MM.1S (cell line): ENCODE measurements around the gene ATG10.

Experiments
- DNase-seq: peaks from one replicate; pipeline ENCODE4 v3.0.0-alpha.2; 2015
- H2AFZ ChIP-seq: fragments of 300-600 bp; sonication (generic); 2 replicates; pipeline ENCODE4 v1.6.0; 2016; ENCODE audit warnings: antibody characterized with exemption, low read length
- H3F3A ChIP-seq: fragments of 300-600 bp; sonication (generic); 2 replicates; pipeline ENCODE4 v1.6.1; 2016; ENCODE audit warnings: mild to moderate bottlenecking, antibody characterized with exemption, low read length, moderate library complexity, mixed read lengths; ENCODE audit not compliant: insufficient read depth
- H3K27ac ChIP-seq: fragments of 300-600 bp; sonication (generic); 2 replicates; pipeline ENCODE4 v1.5.1; 2016; ENCODE audit warnings: mild to moderate bottlenecking, low read length
- H3K27me3 ChIP-seq: fragments of 300-600 bp; sonication (generic); replicated peaks from 2 replicates; pipeline ENCODE4 v1.6.0; 2016; ENCODE audit warnings: low read length; ENCODE audit not compliant: insufficient read depth
- H3K36me3 ChIP-seq: fragments of 300-600 bp; sonication (generic); replicated peaks from 2 replicates; pipeline ENCODE4 v1.6.1; 2016; ENCODE audit warnings: mild to moderate bottlenecking, low read length, mixed read lengths; ENCODE audit not compliant: insufficient read depth
- H3K4me1 ChIP-seq: fragments of 300-600 bp; sonication (generic); 2 replicates; pipeline ENCODE4 v1.6.1; 2016; ENCODE audit warnings: low read length, mixed read lengths
- H3K4me2 ChIP-seq: fragments of 300-600 bp; sonication (generic); 2 replicates; pipeline ENCODE4 v1.6.0; 2016; ENCODE audit warnings: low read depth, low read length
- H3K4me3 ChIP-seq: fragments of 300-600 bp; sonication (generic); 2 replicates; pipeline ENCODE4 v1.5.1; 2016; ENCODE audit warnings: low read length, mixed read lengths
- H3K79me2 ChIP-seq: fragments of 300-600 bp; sonication (generic); 2 replicates; pipeline ENCODE4 v1.6.1; 2016; ENCODE audit warnings: mixed run types, low read length, mixed read lengths
- H3K9ac ChIP-seq: fragments of 300-600 bp; sonication (generic); 2 replicates; pipeline ENCODE4 v1.6.1; 2016; ENCODE audit warnings: low read length, mixed read lengths
- H3K9me2 ChIP-seq: fragments of 300-600 bp; sonication (generic); replicated peaks from 2 replicates; pipeline ENCODE4 v1.6.1; 2016; ENCODE audit warnings: mild to moderate bottlenecking, low read length, mixed read lengths; ENCODE audit not compliant: insufficient read depth
- H3K9me3 ChIP-seq: fragments of 300-600 bp; sonication (generic); replicated peaks from 2 replicates; pipeline ENCODE4 v1.6.1; 2016; ENCODE audit warnings: mild to moderate bottlenecking, low read length, mixed read lengths; ENCODE audit not compliant: insufficient read depth
- H4K20me1 ChIP-seq: fragments of 300-600 bp; sonication (generic); 2 replicates; pipeline ENCODE4 v1.6.1; 2016; ENCODE audit warnings: mild to moderate bottlenecking, low read length, moderate library complexity, mixed read lengths; ENCODE audit not compliant: insufficient read depth
- CTCF ChIP-seq: fragments of 300-600 bp; sonication (generic); IDR thresholded peaks from 2 replicates; pipeline ENCODE4 v1.5.1; 2016; ENCODE audit warnings: antibody characterized with exemption, low read length, mixed read lengths
- EZH2 ChIP-seq: fragments of 300-600 bp; sonication (generic); optimal IDR thresholded peaks from 2 replicates; pipeline ENCODE3; 2017; ENCODE audit warnings: low read depth, mild to moderate bottlenecking, antibody characterized with exemption, low read length, mixed read lengths
- EZH2phosphoT487 ChIP-seq: fragments of 300-600 bp; sonication (generic); IDR thresholded peaks from 2 replicates; pipeline ENCODE4 v1.6.1; 2018; ENCODE audit warnings: antibody characterized with exemption, low read length

ATG10 gene

DNA sequence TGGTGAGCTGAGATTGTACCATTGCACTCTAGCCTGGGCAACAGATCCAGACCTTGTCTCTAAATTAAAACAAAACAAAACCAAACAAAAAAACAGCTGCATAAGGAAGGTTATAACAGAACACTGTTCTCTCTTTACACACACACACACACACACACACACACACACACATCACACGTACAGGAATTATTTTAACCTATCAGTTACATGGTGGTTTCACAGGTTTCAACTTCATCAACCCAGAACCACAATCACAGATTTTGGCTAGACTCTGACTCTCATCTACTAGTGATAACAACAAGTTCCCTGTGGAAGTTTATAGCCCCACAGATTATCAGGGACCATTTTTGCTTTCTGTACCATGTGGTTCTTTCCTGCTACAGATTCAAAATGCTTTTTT lies 246.1 kb downstream of the ATG10 start:
- Histone ChIP-seq H3K4me3 (no peak overlapping the region), H3K9me3 (no peaks in the 10 kb centered on the region), H2AFZ (no peak overlapping the region), H3K79me2 (no peaks in the 10 kb centered on the region), H3K36me3 (no peaks in the 10 kb centered on the region), H3F3A (no peaks in the 10 kb centered on the region), H3K4me2 (no peak overlapping the region), H3K9me2 (no peaks in the 10 kb centered on the region), H3K27me3 (no peaks in the 10 kb centered on the region), H3K4me1 (no peaks in the 10 kb centered on the region), H3K27ac (no peak overlapping the region), H4K20me1 (no peaks in the 10 kb centered on the region), H3K9ac (no peak overlapping the region)
- DNase-seq: no peak
- TF ChIP-seq EZH2phosphoT487 (no peak), EZH2 (no peak), CTCF (no peak)

- Histone ChIP-seq H3K27me3 (no peaks in the 10 kb centered on the region), H3K4me3 (no peak overlapping the region), H2AFZ (no peak overlapping the region), H4K20me1 (no peaks in the 10 kb centered on the region), H3K4me1 (no peaks in the 10 kb centered on the region), H3K4me2 (no peak overlapping the region), H3F3A (no peaks in the 10 kb centered on the region), H3K27ac (no peak overlapping the region), H3K36me3 (no peaks in the 10 kb centered on the region), H3K9me3 (no peaks in the 10 kb centered on the region), H3K9me2 (no peaks in the 10 kb centered on the region), H3K9ac (no peak overlapping the region), H3K79me2 (no peaks in the 10 kb centered on the region)
- DNase-seq: no peak
- no peak for TF ChIP-seq EZH2phosphoT487
- TF ChIP-seq EZH2: no peak
- no peak for TF ChIP-seq CTCF
Observed at GRCh38 chr5:82218374-82219156, 246.7 kb downstream of the ATG10 start.

- Histone ChIP-seq H3K9me2 (no peaks in the 10 kb centered on the region), H3K27me3 (no peaks in the 10 kb centered on the region), H3K36me3 (no peaks in the 10 kb centered on the region), H3K27ac (no peak overlapping the region), H3F3A (no peaks in the 10 kb centered on the region), H3K4me3 (no peak overlapping the region), H3K9ac (no peak overlapping the region), H3K4me1 (no peaks in the 10 kb centered on the region), H3K9me3 (no peaks in the 10 kb centered on the region), H4K20me1 (no peaks in the 10 kb centered on the region), H2AFZ (no peak overlapping the region), H3K4me2 (no peak overlapping the region), H3K79me2 (no peaks in the 10 kb centered on the region)
- TF ChIP-seq EZH2phosphoT487 (no peak), EZH2 (no peak), CTCF (no peak)
- no peak for DNase-seq
Observed at GRCh38 chr5:82221020-82221419, 249.2 kb downstream of the ATG10 start.
